Naive thymus-derived CD4-positive, alpha-beta T cell (primary cell): ENCODE measurements around the gene C5orf63. TPM values are rescaled to one million over a fixed set of nuclear protein-coding genes. Genes with fewer than 3 reads are reported as not detected.

ENCODE experiments used
- ATAC-seq: fragments of 150-1000 bp; cut with Tn5 transposase; 2 replicates; pipeline ENCODE4 v1.10.0; 2021; ENCODE audit warnings: mild to moderate bottlenecking, moderate library complexity
- CTCF ChIA-PET: fragments of 350-600 bp; sonication (Branson Sonifier 250); formaldehyde crosslinking; loops from one replicate; lab custom pipeline; 2021; ENCODE audit warnings: antibody characterized with exemption; lab: Charles Lee
- POLR2A ChIA-PET: fragments of 350-600 bp; sonication (Branson Sonifier 250); formaldehyde crosslinking; loops from one replicate; lab custom pipeline; 2021; ENCODE audit warnings: antibody characterized with exemption, inconsistent platforms; lab: Charles Lee
- DNase-seq, 9 donors: peaks; one replicate each; pipeline versions ENCODE4 v3.0.0 to v3.0.0-alpha.2; 2020 to 2022; ENCODE audit warnings: mixed read lengths in 1 of 9
- H3K27ac ChIP-seq: one replicate; pipeline ENCODE4 v1.7.0; 2013; ENCODE audit warnings: mild to moderate bottlenecking, low read depth, low read length, moderate library complexity
- H3K27me3 ChIP-seq, 2 donors: one replicate each; pipeline ENCODE4 v1.7.0; 2013; ENCODE audit warnings: low read length in 2 of 2, mild to moderate bottlenecking in 2 of 2, moderate library complexity in 2 of 2; ENCODE audit not compliant: control insufficient read depth in 2 of 2, insufficient read depth in 2 of 2
- H3K36me3 ChIP-seq, 3 experiments: 1 replicate in 2 of 3; 2 replicates in 1 of 3; pipeline ENCODE4 v1.7.0; 2013; ENCODE audit warnings: low read length in 3 of 3, mild to moderate bottlenecking in 3 of 3, moderate library complexity in 1 of 3; ENCODE audit not compliant: insufficient read depth in 3 of 3, control insufficient read depth in 2 of 3
- H3K4me1 ChIP-seq, 2 donors: one replicate each; pipeline ENCODE4 v1.7.0; 2013; ENCODE audit warnings: low read length in 2 of 2, mild to moderate bottlenecking in 2 of 2, moderate library complexity in 1 of 2; ENCODE audit not compliant: control insufficient read depth in 2 of 2, insufficient read depth in 2 of 2
- H3K4me3 ChIP-seq: 2 replicates; pipeline ENCODE4 v1.7.0; 2013; ENCODE audit warnings: mild to moderate bottlenecking, low read length
- H3K9me3 ChIP-seq, 3 experiments: 1 replicate in 2 of 3; 2 replicates in 1 of 3; pipeline ENCODE4 v1.7.0; 2013; ENCODE audit warnings: low read length in 3 of 3; ENCODE audit not compliant: control insufficient read depth in 2 of 3
- H3K27ac Mint-ChIP-seq, 9 donors: one replicate each; pipeline ENCODE4 v1.8.0; 2020 to 2022; ENCODE audit warnings: mixed read lengths in 9 of 9, mild to moderate bottlenecking in 8 of 9, moderate library complexity in 5 of 9, inconsistent platforms in 2 of 9
- H3K27me3 Mint-ChIP-seq, 5 donors: one replicate each; pipeline ENCODE4 v1.8.0; 2021 to 2022; ENCODE audit warnings: mixed read lengths in 5 of 5, mild to moderate bottlenecking in 1 of 5
- H3K36me3 Mint-ChIP-seq, 5 donors: one replicate each; pipeline ENCODE4 v1.8.0; 2020 to 2022; ENCODE audit warnings: mixed read lengths in 5 of 5, mild to moderate bottlenecking in 3 of 5, inconsistent platforms in 1 of 5
- H3K4me1 Mint-ChIP-seq, 7 donors: one replicate each; pipeline ENCODE4 v1.8.0; 2020 to 2022; ENCODE audit warnings: mixed read lengths in 7 of 7, mild to moderate bottlenecking in 3 of 7, inconsistent platforms in 1 of 7
- H3K4me3 Mint-ChIP-seq, 10 donors: one replicate each; pipeline ENCODE4 v1.8.0; 2020 to 2022; ENCODE audit warnings: mild to moderate bottlenecking in 10 of 10, mixed read lengths in 10 of 10, moderate library complexity in 6 of 10, inconsistent platforms in 2 of 10
- H3K9me3 Mint-ChIP-seq, 11 donors: one replicate each; pipeline ENCODE4 v1.8.0; 2020 to 2022; ENCODE audit warnings: mixed read lengths in 11 of 11, mild to moderate bottlenecking in 4 of 11, inconsistent platforms in 1 of 11, moderate library complexity in 1 of 11
- intact Hi-C, 2 donors: fragments of 100-400 bp; cut with micrococcal nuclease; formaldehyde crosslinking; loops; one replicate each; pipeline ENCODE4 v1.15.1; 2023
- polyA plus RNA-seq, 2 donors: library from polyadenylated mRNA; unstranded; fragments of 300-500 nt; fragmentation: Illumina TruSeq; gene quantifications; one replicate each; pipeline ENCODE4 v1.2.3, GENCODE V29; 2021
- total RNA-seq, 6 experiments: library from RNA in 5 of 6; stranded (reverse) in 5 of 6; gene quantifications; 1 replicate in 5 of 6; 2 replicates in 1 of 6; pipeline ENCODE4 v1.2.3 and lab custom pipeline; 2021 to 2026

Gene C5orf63
- total and polyA plus RNA-seq, 7 experiments from 2014 or later: 4.3 to 20.7 (median 11.7) TPM

DNA sequence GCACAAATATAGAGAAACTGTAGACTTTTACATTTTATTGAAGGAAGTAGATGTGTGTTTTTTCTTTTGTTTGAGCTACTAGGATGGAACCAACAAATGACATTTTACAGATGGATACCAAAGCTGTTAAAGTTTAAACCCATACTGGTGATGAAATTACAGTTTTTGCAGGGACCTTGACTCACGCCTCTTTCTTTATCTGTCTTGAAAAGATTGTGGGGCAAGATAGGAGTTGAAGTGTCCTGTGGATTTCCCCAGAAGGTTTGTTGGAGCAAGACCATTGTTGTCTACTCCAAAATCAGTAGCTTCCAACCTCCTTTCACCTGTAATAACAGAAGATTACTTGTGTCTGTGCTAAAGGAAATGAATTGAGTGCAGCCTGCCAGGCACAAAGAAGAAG is 4.1 kb upstream of the C5orf63 start:
- Mint-ChIP-seq H3K4me1 (peaks cover 11 to 18% (median 16%) of the 10 kb centered on the region in 7 donors), H3K27me3 (peaks cover 5 to 14% (median 8%) of the 10 kb centered on the region in 5 donors), H3K27ac (no peak overlapping the region), H3K4me3 (no peak overlapping the region), H3K9me3 (peaks cover 0 to 2% (median 0%) of the 10 kb centered on the region in 11 donors), H3K36me3 (peaks cover 0 to 5% (median 0%) of the 10 kb centered on the region in 5 donors)
- DNase-seq (no peak), ATAC-seq (no peak)
- POLR2A ChIA-PET: interaction anchor here (0.6 kb wide), 1 partner anchor 229 kb away, joined by 3 read pairs; no protein-coding TSS in a partner anchor
- Histone ChIP-seq H3K36me3 (no peaks in the 10 kb centered on the region), H3K27me3 (no peaks in the 10 kb centered on the region), H3K9me3 (no peaks in the 10 kb centered on the region), H3K4me3 (no peak overlapping the region), H3K27ac (no peak overlapping the region), H3K4me1 (peaks cover 8 to 10% of the 10 kb centered on the region in 2 donors)
- CTCF ChIA-PET: no interaction called here
- intact Hi-C loops: no loop called here

DNA sequence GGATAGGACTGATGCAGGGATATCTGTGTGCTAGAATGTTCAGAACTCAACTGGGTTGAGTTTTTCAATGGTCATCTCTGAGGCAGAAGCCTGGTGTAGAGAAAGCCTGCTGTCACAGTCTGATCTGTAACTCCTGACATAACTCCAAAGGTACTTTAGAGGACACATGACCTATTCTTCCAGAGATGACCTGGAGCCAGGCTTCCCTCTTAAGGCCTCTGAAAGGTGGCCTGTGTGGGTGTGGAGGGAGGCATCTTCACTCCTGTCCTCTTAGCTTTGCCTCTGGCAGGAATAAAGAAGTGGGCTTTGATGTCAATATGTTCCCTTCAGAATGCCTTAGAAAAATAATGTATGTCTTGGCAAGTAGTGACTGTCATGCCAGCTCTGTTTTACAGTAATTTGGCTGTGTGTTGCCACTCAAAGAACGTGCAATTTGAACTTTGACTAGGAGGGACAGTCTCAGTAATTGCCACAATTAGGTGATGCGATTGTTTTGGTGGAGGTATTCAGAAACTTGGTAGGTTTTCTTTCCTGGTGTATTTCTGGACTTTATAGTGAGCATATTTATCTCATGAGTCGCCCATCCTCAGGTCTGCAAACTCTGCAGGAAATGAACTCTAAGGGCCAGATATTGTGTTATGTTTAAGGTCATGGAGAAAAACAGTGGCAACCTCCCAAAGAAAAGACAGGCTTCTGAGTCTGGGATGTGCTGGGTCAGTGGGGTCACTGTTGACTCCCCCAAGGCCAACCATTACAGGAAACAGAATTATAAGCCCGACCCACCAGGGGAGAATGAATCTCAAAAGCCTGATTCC is 3.2 kb upstream of the C5orf63 start:
- POLR2A ChIA-PET: interaction anchor here (0.6 kb wide), 1 partner anchor 230 kb away, joined by 3 read pairs; no protein-coding TSS in a partner anchor
- no peak overlapping the region for H3K27ac Mint-ChIP-seq
- CTCF ChIA-PET: no interaction called here

DNA sequence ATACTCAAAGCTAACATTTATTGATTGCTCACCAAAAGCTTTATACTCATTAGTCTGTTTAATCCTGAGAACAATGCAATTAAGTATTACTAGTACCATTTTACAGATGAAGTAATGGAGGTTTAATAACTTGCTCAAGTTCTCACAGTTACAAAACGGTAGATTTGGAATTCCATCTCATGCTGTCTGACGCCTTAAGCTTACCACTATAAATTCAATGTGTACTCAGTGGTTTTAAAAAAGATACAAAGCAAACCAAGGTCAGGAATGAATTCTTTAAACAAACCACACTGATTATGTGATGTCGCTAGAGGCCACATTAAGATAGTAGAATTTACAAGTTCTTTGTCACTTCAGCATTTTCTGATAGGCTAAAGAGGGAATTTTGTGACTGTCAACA is 1.2 kb upstream of the C5orf63 start:
- H3K36me3 ChIP-seq: no peaks in the 10 kb centered on the region
- Mint-ChIP-seq H3K27ac (peak overlapping the region in 6 of 9 donors; percentile 23 to 98 (median 90)), H3K27me3 (no peaks in the 10 kb centered on the region), H3K36me3 (peaks cover 1 to 15% (median 1%) of the 10 kb centered on the region in 5 donors), H3K4me1 (peaks cover 9 to 34% (median 21%) of the 10 kb centered on the region in 7 donors), H3K9me3 (peaks cover 0 to 2% (median 0%) of the 10 kb centered on the region in 11 donors), H3K4me3 (peak overlapping the region in 7 of 10 donors; percentile 24 to 98 (median 91))
- intact Hi-C loops: loop anchor here (5.0 kb wide), 2 partner anchors 102 to 472 kb away; partner anchors contain the start of gene PHAX (in 1 of the 2)
- peaks cover 8 to 10% of the 10 kb centered on the region in 2 donors for H3K4me1 ChIP-seq
- ChIA-PET POLR2A (interaction anchor here (0.9 to 2.6 kb wide), 5 partner anchors 45 to 296 kb away, joined by 3 to 18 read pairs (median 4); no protein-coding TSS in a partner anchor), CTCF (interaction anchor here (1.1 to 1.7 kb wide), 2 partner anchors 10 to 297 kb away, joined by 3 to 4 read pairs; no protein-coding TSS in a partner anchor)
- H3K27me3 ChIP-seq: no peaks in the 10 kb centered on the region
- no peaks in the 10 kb centered on the region for H3K9me3 ChIP-seq
- H3K27ac ChIP-seq: no peak overlapping the region
- H3K4me3 ChIP-seq: no peak overlapping the region
- DNase-seq: no peak
- ATAC-seq: no peak

More for the DNA sequence above, 3.2 kb upstream of the C5orf63 start:
- Histone ChIP-seq H3K9me3 (no peaks in the 10 kb centered on the region), H3K4me3 (no peak overlapping the region), H3K27ac (no peak overlapping the region), H3K36me3 (no peaks in the 10 kb centered on the region), H3K4me1 (peaks cover 8 to 10% of the 10 kb centered on the region in 2 donors), H3K27me3 (no peaks in the 10 kb centered on the region)
- Mint-ChIP-seq H3K36me3 (peaks cover 0 to 5% (median 0%) of the 10 kb centered on the region in 5 donors), H3K4me1 (peaks cover 11 to 23% (median 16%) of the 10 kb centered on the region in 7 donors), H3K9me3 (peaks cover 0 to 2% (median 0%) of the 10 kb centered on the region in 11 donors), H3K4me3 (no peak overlapping the region), H3K27me3 (peaks cover 5 to 14% (median 8%) of the 10 kb centered on the region in 5 donors)
- intact Hi-C loops: no loop called here
- DNase-seq (no peak), ATAC-seq (no peak)

DNA sequence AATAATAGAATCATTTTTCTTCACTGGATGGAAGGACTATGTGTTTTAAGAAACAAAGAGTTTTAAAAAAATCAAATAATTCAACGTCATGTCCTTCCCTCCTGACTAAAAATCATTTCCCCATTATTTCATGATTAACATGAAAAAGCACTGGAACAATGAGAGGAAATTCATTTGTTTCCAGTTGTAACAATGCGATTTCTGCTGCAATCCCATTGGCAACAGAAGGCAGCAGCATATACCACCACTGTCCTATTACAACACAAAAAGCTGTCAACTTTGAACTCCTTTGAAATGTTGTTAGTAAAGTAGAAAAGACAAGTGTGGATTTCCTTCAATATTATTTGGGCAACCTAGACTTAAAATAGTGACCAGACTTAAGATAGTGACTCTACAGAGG is 3.1 kb downstream of the C5orf63 start:
- Mint-ChIP-seq H3K27me3 (no peaks in the 10 kb centered on the region), H3K27ac (peak overlapping the region in 1 of 9 donors; percentile 21), H3K4me3 (no peak overlapping the region), H3K9me3 (peaks cover 0 to 2% (median 0%) of the 10 kb centered on the region in 11 donors), H3K4me1 (peaks cover 17 to 39% (median 29%) of the 10 kb centered on the region in 7 donors), H3K36me3 (peaks cover 3 to 30% (median 10%) of the 10 kb centered on the region in 5 donors)
- ChIA-PET POLR2A (interaction anchor here (1.0 kb wide), 1 partner anchor 39 kb away, joined by 3 read pairs; no protein-coding TSS in a partner anchor), CTCF (no interaction called here)
- DNase-seq (no peak), ATAC-seq (no peak)
- no peak overlapping the region for H3K4me3 ChIP-seq
- no peaks in the 10 kb centered on the region for H3K27me3 ChIP-seq
- no peaks in the 10 kb centered on the region for H3K36me3 ChIP-seq
- H3K4me1 ChIP-seq: peaks cover 8 to 10% of the 10 kb centered on the region in 2 donors
- no peaks in the 10 kb centered on the region for H3K9me3 ChIP-seq
- H3K27ac ChIP-seq: no peak overlapping the region
- intact Hi-C loops: loop anchor here (5.0 kb wide), 2 partner anchors 98 to 468 kb away; partner anchors contain the start of gene PHAX (in 1 of the 2)

DNA sequence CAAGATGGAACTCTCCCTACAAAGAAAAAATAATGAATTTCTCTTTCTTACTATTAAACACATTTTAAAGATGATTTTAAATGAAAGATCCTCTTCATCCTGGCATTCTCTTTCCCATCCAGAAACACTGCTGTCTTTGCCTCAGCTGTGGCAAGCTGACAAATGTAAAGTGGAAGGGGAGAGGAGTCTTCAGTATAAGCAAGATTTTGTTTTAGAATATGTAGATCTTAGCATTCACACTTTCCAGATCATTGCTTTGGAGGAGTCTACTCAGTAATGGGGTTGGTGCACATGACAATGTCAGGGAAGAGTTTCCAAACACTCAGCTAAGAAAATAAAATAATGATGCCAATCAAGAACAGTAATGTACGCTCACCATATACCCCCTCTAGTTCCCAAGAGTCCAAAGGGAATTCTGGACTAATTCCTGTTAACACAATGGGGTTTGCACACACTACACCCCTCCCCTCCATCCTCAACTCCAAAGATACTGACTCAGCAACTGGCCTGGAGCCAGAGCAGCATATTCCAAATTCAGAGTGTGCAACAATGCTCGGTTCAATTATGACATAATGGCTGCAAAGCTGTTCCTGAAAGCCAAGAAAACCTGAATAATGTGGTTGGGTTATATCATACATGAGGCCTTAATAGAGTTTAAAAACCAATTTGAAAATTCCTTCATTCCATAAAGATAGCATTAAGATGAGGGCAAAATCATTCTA is 4.6 kb downstream of the C5orf63 start:
- H3K27ac ChIP-seq: no peak overlapping the region
- H3K27ac Mint-ChIP-seq: peak overlapping the region in 1 of 9 donors; percentile 55
- peaks cover 11 to 34% (median 24%) of the 10 kb centered on the region in 7 donors for H3K4me1 Mint-ChIP-seq
- H3K36me3 ChIP-seq: no peaks in the 10 kb centered on the region
- ChIA-PET CTCF (no interaction called here), POLR2A (no interaction called here)
- intact Hi-C loops: no loop called here
- no peak overlapping the region for H3K4me3 ChIP-seq
- no peaks in the 10 kb centered on the region for H3K27me3 ChIP-seq
- ATAC-seq: no peak
- no peak overlapping the region for H3K4me3 Mint-ChIP-seq
- no peaks in the 10 kb centered on the region for H3K27me3 Mint-ChIP-seq
- peaks cover 6 to 7% of the 10 kb centered on the region in 2 donors for H3K4me1 ChIP-seq
- DNase-seq: no peak
- no peaks in the 10 kb centered on the region for H3K9me3 ChIP-seq
- H3K36me3 Mint-ChIP-seq: peaks cover 3 to 30% (median 9%) of the 10 kb centered on the region in 5 donors
- no peaks in the 10 kb centered on the region for H3K9me3 Mint-ChIP-seq

DNA sequence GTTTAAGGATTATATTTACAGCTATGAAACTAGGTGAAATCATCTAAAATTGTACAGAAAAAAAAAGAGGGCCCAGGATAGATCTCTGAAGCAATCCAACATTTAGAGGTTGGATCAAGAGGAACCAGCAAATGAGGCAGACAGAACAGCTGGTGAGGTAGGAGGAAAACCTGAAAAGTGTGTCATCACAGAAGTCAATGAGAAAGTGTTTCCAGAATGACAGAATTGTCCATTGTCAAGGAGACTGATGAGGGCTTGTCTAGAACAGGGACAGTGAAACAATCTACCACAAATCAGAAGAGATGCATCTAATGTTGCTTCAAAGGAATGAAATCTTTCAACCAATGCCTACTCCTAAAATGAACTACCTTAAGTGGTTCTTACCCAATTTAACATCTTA is 6.6 kb downstream of the C5orf63 start:
- no peak for ATAC-seq
- no peak overlapping the region for H3K4me3 ChIP-seq
- no peak overlapping the region for H3K27ac ChIP-seq
- no peak overlapping the region for H3K4me3 Mint-ChIP-seq
- H3K4me1 Mint-ChIP-seq: peaks cover 0 to 22% (median 12%) of the 10 kb centered on the region in 7 donors
- H3K4me1 ChIP-seq: no peaks in the 10 kb centered on the region
- no peaks in the 10 kb centered on the region for H3K9me3 ChIP-seq
- no peaks in the 10 kb centered on the region for H3K27me3 Mint-ChIP-seq
- H3K36me3 ChIP-seq: no peaks in the 10 kb centered on the region
- no peak for DNase-seq
- POLR2A ChIA-PET: no interaction called here
- no peak overlapping the region for H3K27ac Mint-ChIP-seq
- intact Hi-C loops: no loop called here
- CTCF ChIA-PET: no interaction called here
- H3K36me3 Mint-ChIP-seq: peaks cover 3 to 33% (median 9%) of the 10 kb centered on the region in 5 donors
- no peaks in the 10 kb centered on the region for H3K9me3 Mint-ChIP-seq
- H3K27me3 ChIP-seq: no peaks in the 10 kb centered on the region
